NCI-H2171 treated with DMSO at 0.1 percent for 48 hours (cell line): ENCODE measurements around the gene FAM209B.
"Not testable (repeated sequence)": the region's sequence is repeated elsewhere in the genome, so short reads cannot be mapped to it uniquely, and the experiment has no call there.

Source experiments
- DNase-seq: peaks from one replicate; lab custom pipeline; 2025; lab: John Stamatoyannopoulos, UW

The FAM209B gene

DNA sequence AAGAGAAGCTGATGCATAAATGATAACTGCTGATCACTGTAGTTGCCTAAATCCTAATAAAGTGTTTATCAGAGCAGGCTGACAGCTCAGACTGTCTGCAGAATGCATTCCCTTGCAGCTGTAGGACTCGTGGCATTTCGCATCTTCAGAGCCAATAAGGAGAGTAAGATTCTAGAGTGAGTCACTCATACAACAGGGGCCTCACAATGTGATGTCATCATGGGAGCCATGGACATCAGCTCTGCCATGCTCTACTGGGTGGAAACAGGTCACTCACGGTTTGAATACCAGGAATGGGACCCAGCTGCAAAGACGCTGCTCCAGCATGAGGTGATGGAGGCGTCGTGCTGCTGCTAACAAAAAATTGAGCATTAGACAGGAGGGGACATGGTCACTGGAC, 7.4 kb downstream of the FAM209B start:
- no peak for DNase-seq

DNA sequence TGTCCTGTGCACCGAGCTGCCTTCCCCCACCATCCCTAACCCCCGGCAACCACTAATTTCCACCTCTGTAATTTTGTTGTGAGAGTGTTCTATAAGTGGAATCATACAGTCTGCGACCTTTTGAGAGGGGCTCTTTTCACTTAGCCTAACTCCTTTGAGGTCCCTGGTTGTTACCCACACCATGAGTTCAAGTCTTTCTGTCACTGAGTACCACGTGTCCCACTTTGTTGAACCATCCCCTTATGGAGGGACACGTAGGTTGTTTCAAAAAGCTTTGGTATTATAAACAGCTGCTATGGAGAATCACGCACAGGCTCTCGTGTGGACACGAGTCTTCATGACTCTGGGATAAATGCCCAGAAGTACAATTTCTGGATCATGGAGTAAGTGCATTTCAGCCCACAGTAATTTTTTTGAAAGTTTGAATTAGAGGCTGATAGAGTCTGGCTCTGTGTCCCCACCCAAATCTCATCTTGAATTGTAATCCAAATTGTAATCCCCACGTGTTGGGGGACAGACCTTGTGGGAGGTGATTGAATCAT, 9.5 kb downstream of the FAM209B start:
- no peak for DNase-seq

DNA sequence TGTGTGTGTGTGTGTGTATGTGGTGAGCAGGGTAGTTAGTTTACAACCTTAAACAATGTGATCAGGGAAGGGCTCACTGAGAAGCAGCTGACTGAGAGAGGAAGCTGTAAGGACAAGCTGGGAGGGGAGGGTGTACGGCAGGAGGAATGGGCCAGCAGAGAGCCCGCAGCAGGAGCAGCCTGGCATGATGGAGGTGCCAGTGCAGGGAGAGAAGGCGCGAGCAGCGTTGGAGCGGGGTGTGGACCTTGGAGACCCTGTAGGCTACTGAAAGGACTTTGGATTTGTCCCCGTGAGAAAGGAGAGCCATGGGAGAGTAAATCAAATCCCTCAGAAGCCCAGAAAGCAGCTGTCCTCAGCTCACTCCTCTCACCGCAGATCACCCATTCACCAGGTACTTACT, 18.5 kb downstream of the FAM209B start:
- no peak for DNase-seq

DNA sequence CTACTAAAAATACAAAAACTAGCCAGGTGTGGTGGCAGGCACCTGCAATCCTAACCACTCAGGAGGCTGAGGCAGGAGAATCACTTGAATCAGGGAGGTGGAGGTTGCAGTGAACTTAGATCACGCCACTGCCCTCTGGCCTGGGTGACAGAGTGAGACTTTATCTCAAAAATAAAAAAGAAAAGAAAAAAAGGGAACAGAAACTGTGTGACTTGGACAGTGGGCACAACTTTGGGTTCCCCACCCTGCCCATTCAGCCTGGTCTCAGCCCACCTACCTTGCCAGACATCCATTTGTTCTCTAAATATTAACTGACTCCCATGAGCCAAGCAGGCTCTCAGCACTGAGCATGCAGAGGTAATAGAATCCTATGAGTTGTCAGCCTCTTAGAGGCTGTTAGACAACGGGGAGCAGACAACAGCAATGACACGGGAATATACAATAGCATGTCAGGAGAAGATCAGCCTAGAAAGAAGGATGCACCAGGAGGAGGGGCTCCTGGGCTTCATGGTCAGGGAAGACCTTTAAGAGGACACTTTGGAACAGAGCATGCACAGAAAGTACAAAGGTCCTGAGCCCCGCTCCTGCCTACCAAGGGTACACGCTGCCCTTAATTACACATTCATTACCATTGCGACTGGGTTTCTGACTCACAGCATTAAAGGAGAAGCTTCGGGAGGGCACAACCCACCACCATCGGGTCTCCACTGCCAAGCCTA, 20.0 kb downstream of the FAM209B start:
- DNase-seq = no peak

DNA sequence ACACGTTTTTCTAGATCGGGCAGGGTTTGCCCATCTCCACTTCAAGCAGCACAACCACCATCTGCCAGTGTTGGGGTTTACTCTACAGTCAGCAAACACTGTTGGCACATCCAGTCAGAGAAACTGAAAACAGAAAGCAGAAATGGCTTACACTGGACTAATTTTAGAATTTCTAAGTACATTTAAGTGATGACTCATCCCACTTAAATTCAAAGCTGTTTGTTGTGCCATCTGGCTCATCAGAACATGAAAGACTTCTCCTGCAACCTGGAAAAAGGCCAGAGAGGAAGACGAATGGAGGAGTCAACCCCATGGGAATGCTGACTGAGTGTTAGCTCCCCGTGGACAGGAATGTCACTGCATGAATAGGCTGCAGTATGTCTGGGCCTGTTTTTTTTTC, 21.8 kb downstream of the FAM209B start:
- peak; percentile 99 for DNase-seq

DNA sequence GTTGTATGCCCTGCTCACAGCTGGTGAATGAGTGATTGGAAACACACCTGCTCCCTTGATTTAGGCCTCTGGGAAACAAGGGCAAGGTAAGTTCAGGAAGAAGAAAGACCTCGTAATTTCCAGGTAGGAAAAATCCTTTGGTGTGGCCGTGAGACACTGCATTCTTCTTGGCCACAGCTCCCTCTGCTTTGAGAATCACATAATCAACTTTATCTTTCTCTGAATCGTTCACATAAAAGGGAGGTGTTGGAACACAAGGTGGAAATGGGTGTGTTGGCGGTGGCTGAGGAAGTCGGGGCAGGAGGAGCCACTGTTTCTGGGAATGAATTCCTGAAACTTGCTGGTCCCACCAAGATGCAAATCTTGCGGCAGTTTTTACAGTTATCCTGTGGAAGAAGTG, 25.9 kb downstream of the FAM209B start:
- no peak for DNase-seq

DNA sequence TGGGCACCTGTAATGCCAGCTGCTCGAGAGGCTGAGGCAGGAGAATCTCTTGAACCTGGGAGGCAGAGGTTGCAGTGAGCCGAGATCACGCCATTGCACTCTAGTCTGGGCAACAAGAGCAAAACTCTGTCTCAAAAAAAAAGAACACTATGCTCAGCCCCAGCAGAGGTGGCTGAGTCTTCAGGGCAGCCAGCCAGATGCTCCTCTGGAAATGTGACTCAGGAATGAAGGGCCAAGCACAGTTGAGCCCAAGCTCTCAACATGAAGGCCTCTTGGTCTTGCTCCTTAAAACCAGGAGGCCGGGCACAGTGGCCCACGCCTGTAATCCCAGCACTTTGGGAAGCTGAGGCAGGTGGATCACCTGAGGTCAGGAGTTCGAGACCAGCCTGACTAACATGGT, 31.5 kb downstream of the FAM209B start:
- not testable (repeated sequence) for DNase-seq

DNA sequence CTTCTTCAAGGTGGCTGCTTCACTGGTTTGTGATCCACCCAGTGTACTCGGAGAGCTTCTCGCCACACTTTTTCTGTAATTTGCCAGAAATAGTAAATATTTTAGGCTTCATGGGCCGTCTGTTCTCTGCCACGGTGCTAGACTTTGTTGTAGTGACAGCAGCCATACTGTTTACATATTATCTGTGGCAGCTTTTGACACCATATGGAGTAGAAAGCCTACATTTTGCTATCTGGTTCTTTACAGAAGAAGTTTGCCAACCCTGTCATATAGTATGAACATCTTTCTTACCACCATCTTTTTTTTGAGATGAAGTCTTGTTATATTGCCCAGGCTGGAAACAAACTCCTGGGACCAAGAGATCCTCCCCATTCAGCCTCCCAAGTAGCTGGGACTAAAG, 32.5 kb downstream of the FAM209B start:
- DNase-seq = no peak

DNA sequence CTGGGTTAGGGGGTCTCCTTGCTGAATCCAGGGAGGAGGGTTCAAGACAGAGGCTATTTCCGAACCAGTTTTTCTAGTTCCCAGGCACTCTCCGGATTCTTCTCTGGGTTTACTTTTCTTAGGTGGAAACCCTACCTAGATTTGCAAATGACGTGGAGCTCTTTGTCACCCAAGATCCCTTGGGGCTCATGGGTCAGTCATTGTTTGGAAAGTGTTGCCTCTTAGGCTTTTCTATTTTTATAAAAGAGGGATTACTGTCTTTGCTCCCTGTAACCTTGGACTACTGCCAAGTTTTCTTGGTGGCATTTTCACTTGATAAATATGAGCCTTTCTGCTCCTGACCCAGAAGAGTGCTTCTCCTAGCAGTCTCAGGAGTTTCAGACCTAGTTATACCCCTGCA, 33.6 kb downstream of the FAM209B start:
- no peak for DNase-seq

DNA sequence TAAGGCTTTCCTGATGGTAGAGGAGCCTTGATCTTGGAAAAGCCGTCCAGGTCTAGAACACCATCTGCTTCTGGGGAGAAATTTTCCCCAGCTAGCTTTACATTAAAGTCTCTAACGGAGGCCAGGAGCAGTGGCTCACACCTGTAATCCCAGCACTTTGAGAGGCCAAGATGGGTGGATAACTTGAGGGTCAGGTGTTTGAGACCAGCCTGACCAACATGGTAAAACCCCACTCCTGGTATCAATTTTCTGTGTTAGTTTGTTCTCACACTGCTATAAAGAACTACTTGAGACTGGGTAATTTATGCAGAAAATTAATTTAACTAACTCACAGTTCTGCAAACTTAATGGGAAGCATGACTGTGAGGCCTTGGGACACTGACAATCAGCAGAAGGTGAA, 37.8 kb downstream of the FAM209B start:
- no peak for DNase-seq

DNA sequence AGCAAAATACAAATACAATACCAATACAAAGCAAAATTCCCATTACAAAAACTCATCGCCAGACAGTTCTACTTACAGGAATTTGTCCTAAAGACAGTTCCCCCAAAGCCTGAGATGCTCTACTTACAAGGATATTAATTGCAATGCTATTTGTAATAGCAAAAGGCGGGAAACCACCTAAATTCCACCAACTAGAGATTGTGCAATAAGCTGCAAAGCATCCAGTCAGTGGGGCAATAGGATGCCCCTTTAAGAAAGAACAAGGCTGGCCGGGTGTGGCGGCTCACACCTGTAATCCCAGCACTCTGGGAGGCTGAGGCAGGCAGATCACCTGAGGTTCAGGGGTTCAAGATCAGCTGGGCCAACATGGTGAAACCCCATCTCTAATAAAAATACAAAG, 39.1 kb downstream of the FAM209B start:
- no peak for DNase-seq

DNA sequence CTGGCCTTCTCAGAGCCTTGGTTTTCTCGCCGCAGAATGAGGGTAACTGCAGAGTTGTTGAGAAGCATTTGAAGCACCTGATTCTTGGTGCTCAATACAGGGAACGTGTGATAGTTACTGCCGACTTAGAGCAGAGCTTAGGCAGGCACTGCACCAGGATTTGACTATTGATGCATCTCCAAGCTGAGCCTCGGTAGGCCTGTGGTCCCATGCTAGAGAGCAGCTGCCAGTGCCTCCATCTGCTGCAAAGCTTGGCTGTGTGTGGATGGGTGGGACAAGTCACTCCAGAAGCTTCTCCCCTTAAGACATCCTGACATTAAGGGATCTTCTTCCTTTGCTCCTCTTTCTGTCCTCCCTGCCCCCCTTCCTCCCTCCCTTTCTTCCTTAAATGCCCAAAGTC, 40.9 kb downstream of the FAM209B start:
- no peak for DNase-seq

DNA sequence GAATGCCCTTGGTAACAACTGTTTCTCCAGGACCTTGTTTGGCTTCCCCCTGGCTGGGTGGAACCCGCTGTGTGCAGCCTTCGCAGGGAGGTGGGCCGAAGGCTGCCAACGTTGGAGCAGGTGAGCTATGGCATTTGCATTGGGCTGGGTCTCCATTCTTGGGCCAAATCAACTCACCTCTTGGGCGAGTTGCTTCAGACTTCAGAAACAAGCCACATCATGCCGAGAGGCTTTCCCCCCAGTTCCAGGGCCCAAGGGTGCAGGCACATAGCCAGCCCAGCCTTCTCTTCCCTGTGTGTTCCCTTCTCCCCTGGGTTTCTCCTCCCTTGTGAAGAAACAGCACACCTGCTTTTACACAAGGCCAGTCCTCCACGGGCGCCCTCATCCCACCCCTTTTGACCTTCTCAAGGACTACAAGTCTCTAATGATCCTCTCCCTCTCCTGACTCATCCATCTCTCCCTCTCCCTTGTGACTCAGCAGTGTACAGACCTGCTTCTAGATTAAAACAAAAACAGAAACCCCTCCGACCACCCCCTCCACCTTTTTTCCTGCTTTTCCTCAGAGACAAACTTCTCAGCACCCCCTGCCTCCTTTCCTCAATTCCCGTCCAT, 41.6 kb downstream of the FAM209B start:
- no peak for DNase-seq

DNA sequence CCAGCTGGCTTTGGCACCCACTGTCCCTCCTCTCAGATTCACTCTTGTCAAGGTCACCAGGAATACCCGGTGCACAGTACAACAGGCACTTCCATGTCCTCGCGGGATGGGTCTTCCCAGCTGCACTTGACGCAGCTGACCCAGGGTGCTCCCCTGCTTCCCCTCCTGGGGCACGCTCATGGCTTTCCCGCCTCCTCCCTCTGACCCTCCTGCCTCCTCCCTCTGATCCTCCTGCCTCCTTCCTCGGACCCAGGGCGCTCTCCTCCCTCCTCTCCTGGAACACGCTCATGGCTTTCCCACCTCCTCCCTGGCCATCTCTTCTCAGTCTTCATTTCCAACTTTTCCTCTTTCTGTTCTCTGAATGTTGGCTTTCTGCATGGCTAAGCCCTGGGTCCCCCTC, 42.1 kb downstream of the FAM209B start:
- no peak for DNase-seq

DNA sequence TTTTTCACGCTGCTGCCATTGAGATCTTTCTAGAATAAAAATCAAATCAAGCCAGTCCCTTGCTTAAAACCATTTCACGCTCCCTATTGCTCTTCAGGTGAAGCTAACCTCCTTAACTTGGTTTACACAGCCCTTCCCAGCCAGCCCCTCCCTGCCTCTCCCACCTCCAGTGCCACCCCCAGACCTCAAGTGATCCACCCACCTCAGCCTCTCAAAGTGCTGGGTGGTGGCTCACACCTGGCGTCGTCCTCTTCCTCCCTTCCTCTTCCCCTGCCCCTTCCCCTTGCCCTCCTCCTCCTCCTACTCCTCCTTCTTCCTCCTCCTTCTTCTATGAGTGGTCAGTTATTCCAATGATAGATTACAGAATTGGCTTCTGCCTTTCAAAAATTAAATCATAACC, 42.9 kb downstream of the FAM209B start:
- no peak for DNase-seq

DNA sequence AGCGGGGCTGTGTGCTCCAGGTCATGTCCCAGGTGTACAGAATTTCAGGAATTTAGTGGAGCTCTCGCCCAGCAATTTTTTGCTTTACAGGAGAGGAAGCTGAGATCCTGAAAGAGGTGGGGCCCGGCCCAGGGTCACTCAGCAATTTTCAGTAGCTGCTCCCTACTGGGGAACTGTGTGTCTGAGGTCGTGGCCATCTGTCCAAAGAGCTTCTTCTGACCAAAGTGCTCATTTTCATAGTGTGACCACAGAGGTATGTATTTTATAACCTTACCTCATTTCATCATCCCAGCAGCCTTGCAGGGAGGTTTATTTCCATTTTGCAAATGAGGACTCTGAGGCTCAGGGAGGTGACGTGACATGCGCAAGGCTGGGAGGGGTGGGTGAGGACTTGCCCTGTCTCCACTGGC, 46.3 kb downstream of the FAM209B start:
- DNase-seq = no peak

DNA sequence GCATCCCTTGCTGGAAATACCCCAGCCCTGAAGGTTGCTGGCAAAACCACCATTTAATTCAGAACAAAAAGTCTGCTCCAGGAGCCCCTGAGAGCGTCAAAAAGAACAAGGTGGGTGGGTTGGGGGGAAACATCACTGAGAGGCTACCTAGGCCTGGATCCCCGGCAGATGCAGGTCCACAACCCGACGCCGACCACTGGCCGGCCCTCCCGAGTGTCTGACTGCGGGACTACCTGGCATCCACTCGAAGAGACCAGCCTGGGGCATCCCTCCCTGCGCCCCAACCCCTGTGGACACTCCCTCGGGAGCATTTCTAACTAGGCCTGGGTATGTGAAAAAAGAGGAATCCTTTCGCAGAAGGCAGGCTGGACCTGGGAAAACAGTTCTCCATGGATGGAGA, 47.2 kb downstream of the FAM209B start:
- no peak for DNase-seq

DNA sequence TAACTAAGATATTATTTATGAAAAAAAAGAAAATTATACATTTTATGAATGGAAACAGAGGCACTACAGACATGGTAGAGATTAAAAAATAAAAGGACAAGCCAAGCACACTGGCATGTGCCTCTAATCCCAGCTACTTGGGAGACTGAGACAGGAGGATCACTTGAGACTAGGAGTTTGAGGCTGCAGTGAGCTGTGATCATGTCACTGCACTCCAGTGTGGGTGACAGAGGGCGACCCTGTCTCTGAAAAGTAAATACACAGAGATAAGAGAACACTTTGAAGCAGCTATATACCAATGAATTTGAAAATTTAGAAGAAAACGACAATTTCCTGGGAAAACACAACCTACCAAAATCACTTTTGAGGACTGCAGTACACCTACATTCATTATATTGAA, 48.7 kb downstream of the FAM209B start:
- no peak for DNase-seq

DNA sequence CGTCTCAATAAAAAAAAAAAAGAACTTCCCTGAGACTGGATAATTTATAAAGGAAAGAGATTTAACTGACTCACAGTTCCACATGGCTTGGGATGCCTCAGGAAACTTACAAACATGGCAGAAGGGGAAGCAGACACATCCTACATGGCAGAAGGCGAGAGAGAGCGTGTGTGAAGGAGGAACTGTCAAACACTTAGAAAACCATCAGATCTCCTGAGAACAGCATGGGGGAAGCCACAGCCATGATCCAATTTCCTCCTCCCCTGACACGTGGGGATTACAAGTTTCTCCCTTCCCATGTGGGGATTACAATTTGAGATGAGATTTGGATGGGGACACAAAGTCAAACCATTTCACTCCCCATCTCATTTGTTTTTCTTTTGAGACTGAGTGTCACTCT, 49.5 kb downstream of the FAM209B start:
- no peak for DNase-seq

DNA sequence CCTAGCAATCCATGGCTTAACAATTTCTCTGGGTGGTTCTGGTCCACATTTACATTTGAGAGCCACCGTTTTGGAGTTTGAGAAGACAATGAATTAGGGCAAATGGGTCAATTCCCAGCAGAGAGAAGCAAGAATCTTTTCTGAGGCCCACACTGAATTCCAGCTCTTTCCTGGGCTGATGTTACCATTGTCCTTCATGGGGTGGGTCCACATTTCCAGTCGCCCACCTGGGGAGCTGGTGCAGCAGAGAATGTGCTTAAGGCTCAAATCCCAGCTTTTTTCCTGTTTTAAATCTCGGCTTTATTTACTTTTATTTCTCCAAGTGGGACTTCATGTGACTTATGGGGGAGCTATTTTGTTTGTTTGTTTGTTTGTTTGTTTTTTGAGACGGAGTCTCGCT, 51.9 kb downstream of the FAM209B start:
- no peak for DNase-seq
